GM12872 (cell line): Measurements from ENCODE around the gene SLC9A2.

Experiments
- TF ChIP-seq, protein P1 (sequence below): IDR thresholded peaks from 3 replicates; pipeline ENCODE4 v1.5.1; 2011; ENCODE audit warnings: low read depth, mild to moderate bottlenecking, low read length, moderate library complexity; ENCODE audit not compliant: insufficient read depth

The SLC9A2 gene

DNA sequence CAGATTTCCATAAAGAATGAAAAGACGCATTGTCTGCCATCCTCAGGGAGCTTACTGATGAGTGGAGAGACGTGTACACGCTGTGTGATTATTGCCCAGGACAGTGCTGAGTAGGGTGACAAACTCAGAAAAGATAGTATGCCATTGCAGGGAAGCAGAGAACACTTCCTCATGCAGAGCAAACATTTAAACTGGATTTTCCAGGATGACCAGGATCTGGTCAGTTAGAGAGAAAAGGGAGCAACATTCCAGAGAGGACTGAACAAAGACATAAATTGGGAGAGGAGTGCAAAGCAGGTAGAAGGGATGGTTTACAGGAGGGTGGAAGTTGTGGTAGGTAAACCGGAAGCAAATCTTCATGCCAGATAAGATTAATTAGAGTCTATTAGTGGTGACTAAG is 2.3 kb downstream of the SLC9A2 start:
- TF ChIP-seq, protein P1, sequence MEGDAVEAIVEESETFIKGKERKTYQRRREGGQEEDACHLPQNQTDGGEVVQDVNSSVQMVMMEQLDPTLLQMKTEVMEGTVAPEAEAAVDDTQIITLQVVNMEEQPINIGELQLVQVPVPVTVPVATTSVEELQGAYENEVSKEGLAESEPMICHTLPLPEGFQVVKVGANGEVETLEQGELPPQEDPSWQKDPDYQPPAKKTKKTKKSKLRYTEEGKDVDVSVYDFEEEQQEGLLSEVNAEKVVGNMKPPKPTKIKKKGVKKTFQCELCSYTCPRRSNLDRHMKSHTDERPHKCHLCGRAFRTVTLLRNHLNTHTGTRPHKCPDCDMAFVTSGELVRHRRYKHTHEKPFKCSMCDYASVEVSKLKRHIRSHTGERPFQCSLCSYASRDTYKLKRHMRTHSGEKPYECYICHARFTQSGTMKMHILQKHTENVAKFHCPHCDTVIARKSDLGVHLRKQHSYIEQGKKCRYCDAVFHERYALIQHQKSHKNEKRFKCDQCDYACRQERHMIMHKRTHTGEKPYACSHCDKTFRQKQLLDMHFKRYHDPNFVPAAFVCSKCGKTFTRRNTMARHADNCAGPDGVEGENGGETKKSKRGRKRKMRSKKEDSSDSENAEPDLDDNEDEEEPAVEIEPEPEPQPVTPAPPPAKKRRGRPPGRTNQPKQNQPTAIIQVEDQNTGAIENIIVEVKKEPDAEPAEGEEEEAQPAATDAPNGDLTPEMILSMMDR = no peak

DNA sequence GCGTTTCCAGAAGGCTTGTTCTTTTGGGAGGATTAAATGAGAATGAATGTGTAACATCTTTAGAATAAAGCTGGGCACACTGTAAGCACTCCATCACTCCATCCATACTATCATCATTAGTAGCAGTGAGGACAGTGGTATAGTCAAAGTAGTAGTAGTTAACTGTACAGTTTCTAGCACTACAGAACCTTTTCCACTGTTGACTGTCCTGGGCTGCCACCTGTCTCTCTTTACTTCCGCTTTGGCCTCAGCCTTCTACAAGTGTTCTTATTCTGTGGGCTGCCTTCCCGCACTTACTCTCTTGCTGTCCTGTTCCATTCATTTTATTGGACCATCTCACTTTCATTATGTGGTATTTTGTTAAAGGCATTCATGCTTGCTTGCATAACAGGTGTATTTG is 3.3 kb downstream of the SLC9A2 start:
- TF ChIP-seq, protein P1 = no peak

DNA sequence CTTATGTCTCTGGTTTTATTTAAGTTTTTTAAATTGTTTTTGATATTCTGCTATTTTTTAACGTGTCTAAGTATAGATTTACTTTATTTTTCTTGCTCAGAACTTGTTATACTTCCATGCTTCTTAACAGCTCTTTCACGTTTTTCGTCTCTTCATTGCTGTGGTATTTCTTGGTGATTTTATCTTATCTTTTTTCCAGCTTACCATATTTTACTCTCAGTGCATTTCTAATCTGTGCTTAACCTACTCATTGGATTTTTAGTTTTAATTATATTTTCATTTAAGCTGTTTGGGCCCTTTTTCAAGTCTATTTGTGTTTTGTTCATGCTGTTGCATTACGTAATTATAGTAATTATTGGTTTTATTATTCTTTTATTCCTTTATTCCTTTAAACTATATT is 11.1 kb downstream of the SLC9A2 start:
- TF ChIP-seq, protein P1 = no peak

DNA sequence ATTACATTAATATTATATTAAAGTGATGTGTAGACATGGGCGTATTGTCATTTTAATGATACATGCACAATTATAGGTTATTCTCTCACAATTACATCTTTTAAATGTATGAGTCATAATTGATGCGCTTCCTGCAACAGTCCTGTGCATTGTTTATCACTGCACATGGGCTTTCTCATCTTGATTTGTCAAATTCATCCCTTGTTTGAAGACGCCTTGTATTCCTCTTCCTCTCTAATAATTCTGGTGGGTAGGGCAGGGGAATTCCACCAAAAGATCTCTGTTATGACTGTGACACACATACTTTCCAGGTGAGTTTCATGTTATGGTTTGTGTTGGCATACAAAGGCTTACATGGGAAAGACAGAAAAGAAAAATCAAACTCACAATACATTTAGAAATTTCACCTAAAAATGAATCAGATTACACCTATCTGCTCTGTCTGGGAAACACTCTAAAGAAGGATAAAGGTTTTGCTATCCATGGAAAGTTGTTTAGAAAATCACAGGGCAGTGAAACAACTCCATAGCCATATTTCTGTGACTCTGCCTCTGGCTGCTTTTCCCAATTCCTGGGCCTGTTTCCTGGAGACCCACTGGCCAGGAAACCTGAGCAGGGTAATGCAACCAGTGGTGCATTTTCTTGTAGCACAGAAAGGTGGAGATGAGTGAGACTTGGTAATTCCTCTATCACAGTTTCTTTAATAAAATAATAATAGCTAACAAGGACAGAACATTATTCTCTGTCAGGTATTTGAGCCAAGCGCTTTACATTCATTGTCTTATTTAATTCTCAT is 13.2 kb downstream of the SLC9A2 start:
- TF ChIP-seq, protein P1 = no peak

DNA sequence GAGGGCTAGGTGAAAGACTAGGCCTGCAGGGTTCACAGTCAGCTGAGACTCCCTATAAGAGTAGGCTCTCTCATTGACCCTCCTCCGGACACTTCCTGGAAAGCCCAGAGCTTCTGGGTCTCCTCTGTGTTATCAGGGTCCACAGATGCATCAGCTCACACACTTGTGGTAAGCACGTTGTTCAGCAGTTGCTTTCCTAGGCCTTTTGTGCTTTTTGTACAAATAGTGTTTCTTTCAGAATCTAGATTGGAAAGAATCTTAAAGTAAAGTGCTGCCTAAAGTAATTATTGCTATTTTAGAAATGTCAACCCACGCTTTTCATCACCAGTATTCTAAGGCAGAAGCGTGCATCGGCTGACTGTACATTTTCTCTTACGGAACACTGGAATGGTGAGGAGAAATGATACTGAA is 15.5 kb downstream of the SLC9A2 start:
- TF ChIP-seq, protein P1 = no peak

DNA sequence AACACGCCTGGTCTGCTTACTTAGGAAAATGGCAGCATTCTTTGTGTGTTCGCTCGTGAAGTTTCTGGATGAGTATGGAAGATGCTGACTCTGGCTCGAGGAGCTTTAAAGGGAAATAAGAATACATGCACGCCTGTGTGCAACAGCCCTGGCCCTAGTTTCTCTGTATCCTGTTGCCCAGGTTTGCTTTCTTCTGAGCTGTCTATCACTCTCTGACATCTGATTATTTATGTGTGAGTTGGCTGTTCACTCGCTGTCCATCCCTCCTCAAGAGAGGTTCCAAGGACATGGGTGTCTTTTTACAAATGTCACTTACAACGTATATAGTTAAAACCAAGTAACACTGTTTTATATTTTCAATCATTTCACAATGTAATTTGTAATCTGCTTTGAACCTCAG is 16.0 kb downstream of the SLC9A2 start:
- TF ChIP-seq, protein P1 = no peak

DNA sequence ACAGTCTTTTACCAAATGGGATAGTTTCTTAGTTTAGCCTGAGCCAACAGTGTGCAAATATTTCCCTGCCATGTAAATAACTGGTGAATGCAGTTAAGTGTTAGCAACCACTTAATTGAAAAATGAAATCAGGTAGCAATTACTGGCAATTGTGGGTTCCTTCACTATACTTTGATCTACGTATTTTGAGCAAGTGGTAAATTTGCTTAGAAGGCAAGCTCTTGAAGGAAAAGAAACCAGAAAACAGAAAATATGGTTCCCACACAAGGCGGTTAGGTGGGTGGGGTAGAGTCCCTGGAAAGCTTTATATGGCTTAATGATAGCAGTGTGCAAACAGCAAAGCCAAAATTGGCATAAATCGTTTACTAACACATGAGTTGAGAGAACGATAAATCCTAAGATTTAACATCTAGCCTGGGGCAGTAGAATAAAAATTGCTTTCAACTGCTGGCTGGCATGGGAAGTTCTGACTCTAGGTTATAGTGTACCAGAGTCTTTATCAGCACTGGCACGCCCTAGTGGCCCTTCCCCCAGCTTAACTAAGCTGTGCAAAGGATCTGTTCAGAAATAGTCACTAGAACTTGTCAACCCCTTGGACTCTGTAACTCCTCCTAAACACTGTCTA is 17.0 kb downstream of the SLC9A2 start:
- TF ChIP-seq, protein P1 = no peak
